Stimulated activated naive B cell treated with anti-CD40 and anti-IgM and Interleukin-4, amounts not matched to agents 10 μg/mL and 1 μg/mL and 100 μg/mL, for 72 hours (primary cell): ENCODE measurements around the gene IRGQ.
"Not testable (repeated sequence)": the region's sequence is repeated elsewhere in the genome, so short reads cannot be mapped to it uniquely, and the experiment has no call there.

Experiments used
- ATAC-seq, 2 donors: fragments of 150-1000 bp; cut with Tn5 transposase; replicated peaks; 2 replicates each; pipeline ENCODE4 v1.10.0; 2021; ENCODE audit warnings: moderate library complexity in 1 of 2
- DNase-seq: peaks from one replicate; pipeline ENCODE4 v3.0.0; 2021
- H3K27ac Mint-ChIP-seq: one replicate; pipeline ENCODE4 v1.8.0; 2022; ENCODE audit warnings: mild to moderate bottlenecking, mixed read lengths
- H3K27me3 Mint-ChIP-seq, 2 donors: one replicate each; pipeline ENCODE4 v1.8.0; 2022; ENCODE audit warnings: mixed read lengths in 2 of 2
- H3K36me3 Mint-ChIP-seq, 2 donors: one replicate each; pipeline ENCODE4 v1.8.0; 2022; ENCODE audit warnings: mixed read lengths in 2 of 2, mild to moderate bottlenecking in 1 of 2
- H3K4me1 Mint-ChIP-seq, 2 donors: one replicate each; pipeline ENCODE4 v1.8.0; 2022; ENCODE audit warnings: mixed read lengths in 2 of 2, mild to moderate bottlenecking in 1 of 2
- H3K4me3 Mint-ChIP-seq, 2 donors: one replicate each; pipeline ENCODE4 v1.8.0; 2022; ENCODE audit warnings: mild to moderate bottlenecking in 2 of 2, mixed read lengths in 2 of 2, moderate library complexity in 1 of 2
- H3K9me3 Mint-ChIP-seq, 2 donors: one replicate each; pipeline ENCODE4 v1.8.0; 2022; ENCODE audit warnings: mixed read lengths in 2 of 2, mild to moderate bottlenecking in 1 of 2

The IRGQ gene

GRCh38 chr19:43595999-43596841 lies at the start of gene IRGQ, which contains the start of gene ZNF576:
Gene IRGQ, minus strand, starts transcription at chr19:43596134. Its CDS starts 796 bp downstream, at chr19:43595338.
Gene ZNF576, plus strand, starts transcription at chr19:43596595. Its CDS starts 514 bp downstream, at chr19:43597109.
- Mint-ChIP-seq H3K4me3 (peak within 1 kb of the TSS; percentile 99), H3K36me3 (peaks cover 24 to 44% of the 10 kb centered on the region in 2 donors), H3K9me3 (no peaks in the 10 kb centered on the region), H3K4me1 (peaks cover 26 to 52% of the 10 kb centered on the region in 2 donors), H3K27ac (peak within 1 kb of the TSS; percentile 100), H3K27me3 (no peaks in the 10 kb centered on the region)
- DNase-seq (peak; percentile 99), ATAC-seq (peak; percentile 83 to 88)

DNA sequence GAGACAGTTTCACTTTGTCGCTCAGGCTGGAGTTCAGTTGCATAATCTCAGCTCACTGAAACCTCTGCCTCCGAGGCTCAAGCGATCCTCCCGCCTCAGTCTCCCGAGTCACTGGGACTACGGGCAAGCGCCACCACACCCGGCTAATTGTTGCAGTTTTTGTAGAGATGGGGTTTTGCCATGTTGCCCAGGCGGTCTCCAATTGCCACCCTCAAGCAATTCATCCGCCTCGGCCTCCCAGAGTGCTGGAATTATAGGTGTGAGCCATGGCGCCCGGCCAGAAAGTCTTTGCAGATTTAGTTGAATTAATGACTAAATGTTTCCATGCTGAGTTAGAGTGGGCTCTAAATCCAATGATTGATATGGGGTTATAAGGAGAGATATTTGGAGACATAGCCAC lies 48.2 kb upstream of the IRGQ start:
- H3K27me3 Mint-ChIP-seq: peaks cover 22 to 28% of the 10 kb centered on the region in 2 donors
- no peak overlapping the region for H3K4me3 Mint-ChIP-seq
- H3K9me3 Mint-ChIP-seq: no peaks in the 10 kb centered on the region
- ATAC-seq (no peak), DNase-seq (no peak)
- H3K4me1 Mint-ChIP-seq: peaks cover 6 to 10% of the 10 kb centered on the region in 2 donors
- no peak overlapping the region for H3K27ac Mint-ChIP-seq
- peaks cover 0 to 4% of the 10 kb centered on the region in 2 donors for H3K36me3 Mint-ChIP-seq

DNA sequence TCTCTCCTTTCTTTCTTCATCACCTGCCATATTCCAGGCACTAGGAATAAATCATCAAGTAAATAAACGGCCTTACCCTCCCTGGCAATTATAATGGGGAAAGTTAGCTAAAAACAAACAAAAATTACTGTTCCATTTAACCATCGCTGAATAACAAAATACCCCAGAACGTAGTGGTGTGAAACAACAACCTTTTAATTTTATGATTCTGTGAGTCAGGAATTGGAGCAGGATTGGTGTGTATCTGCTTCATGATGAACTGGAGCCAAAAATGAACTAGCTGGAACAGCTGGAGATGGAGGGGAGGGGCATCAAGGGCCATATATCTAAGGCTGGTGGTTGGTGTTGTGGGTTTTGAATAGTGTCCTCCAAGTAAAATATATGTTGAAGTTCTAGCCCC lies 47.4 kb upstream of the IRGQ start:
- peaks cover 31 to 37% of the 10 kb centered on the region in 2 donors for H3K27me3 Mint-ChIP-seq
- DNase-seq (no peak), ATAC-seq (no peak)
- no peak overlapping the region for H3K27ac Mint-ChIP-seq
- H3K4me1 Mint-ChIP-seq: peaks cover 14 to 19% of the 10 kb centered on the region in 2 donors
- H3K36me3 Mint-ChIP-seq: peaks cover 0 to 4% of the 10 kb centered on the region in 2 donors
- no peaks in the 10 kb centered on the region for H3K9me3 Mint-ChIP-seq
- H3K4me3 Mint-ChIP-seq: no peak overlapping the region

- H3K4me1 Mint-ChIP-seq: peaks cover 15 to 22% of the 10 kb centered on the region in 2 donors
- H3K9me3 Mint-ChIP-seq: no peaks in the 10 kb centered on the region
- H3K36me3 Mint-ChIP-seq: no peaks in the 10 kb centered on the region
Observed at GRCh38 chr19:43642531-43642930, 46.6 kb upstream of the IRGQ start.

GRCh38 chr19:43641333-43641732 lies 45.4 kb upstream of the IRGQ start:
- DNase-seq: no peak
- Mint-ChIP-seq H3K9me3 (no peaks in the 10 kb centered on the region), H3K36me3 (no peaks in the 10 kb centered on the region), H3K4me3 (peak overlapping the region; percentile 11 to 31), H3K27me3 (peaks cover 39 to 52% of the 10 kb centered on the region in 2 donors), H3K27ac (no peak overlapping the region), H3K4me1 (peaks cover 15 to 22% of the 10 kb centered on the region in 2 donors)
- no peak for ATAC-seq

More at GRCh38 chr19:43642531-43642930, 46.6 kb upstream of the IRGQ start:
- ATAC-seq (no peak), DNase-seq (no peak)
- peaks cover 31 to 44% of the 10 kb centered on the region in 2 donors for H3K27me3 Mint-ChIP-seq
- no peak overlapping the region for H3K4me3 Mint-ChIP-seq
- H3K27ac Mint-ChIP-seq: no peak overlapping the region

- no peak for DNase-seq
- H3K4me3 Mint-ChIP-seq: peak overlapping the region; percentile 78 to 80
- H3K9me3 Mint-ChIP-seq: no peaks in the 10 kb centered on the region
- H3K36me3 Mint-ChIP-seq: no peaks in the 10 kb centered on the region
- peaks cover 16 to 27% of the 10 kb centered on the region in 2 donors for H3K4me1 Mint-ChIP-seq
- no peak for ATAC-seq
- H3K27me3 Mint-ChIP-seq: peaks cover 46 to 62% of the 10 kb centered on the region in 2 donors
- peak overlapping the region; percentile 28 for H3K27ac Mint-ChIP-seq
Observed at GRCh38 chr19:43640424-43640757, 44.5 kb upstream of the IRGQ start.

DNA sequence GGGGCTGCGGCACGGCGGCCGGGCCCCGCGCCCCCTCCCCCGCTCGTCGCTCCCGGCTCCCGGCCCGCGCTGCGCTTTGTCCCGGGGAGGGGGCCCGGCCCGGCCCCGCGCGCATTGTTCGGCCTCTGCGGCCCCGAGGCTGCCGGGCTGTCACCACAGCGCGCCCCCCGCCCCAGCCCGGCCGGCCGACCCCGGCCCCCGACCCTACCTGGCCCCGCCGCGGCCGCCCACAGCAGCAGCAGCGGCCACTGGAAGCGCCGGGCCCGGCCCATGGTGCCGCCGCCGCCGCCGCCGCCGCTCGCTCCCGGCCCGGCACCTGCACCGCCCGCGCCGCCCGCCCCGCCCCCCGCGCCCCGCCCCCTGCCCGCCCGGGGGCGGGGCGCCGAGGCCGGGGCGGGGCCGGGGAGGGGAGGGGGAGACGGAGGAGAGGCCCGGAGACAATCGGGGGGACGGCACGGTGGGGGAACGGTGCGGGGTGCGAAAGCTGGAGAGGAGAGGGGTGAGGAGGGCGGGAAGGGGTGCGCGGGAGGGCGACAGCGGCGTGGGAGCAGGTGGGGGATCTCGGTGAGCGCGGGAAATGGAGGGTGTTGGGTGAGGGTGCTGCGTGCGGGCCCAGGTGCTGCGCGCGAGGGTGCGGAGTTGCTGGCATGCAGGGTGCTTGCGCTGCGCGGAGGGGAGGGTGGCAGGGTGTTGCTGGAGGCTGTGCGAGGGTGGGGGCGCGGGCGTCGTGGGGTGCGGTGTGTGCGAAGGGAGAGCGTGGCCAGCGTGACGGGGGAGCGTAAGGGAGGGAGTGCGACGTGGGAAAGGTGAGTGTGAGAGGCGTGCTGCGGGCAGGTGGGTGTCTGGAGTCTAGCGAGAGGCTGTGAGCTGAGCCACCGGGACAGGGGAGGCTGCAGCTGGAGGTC lies 43.8 kb upstream of the IRGQ start, which contains the start of gene CADM4:
Gene CADM4 (minus strand): TSS at position 332 of the 905 bp plus-strand sequence. CDS start 60 bp downstream, at position 272.
- Mint-ChIP-seq H3K27me3 (peaks cover 52 to 68% of the 10 kb centered on the region in 2 donors), H3K36me3 (no peaks in the 10 kb centered on the region), H3K4me1 (peaks cover 20 to 33% of the 10 kb centered on the region in 2 donors), H3K27ac (peak within 1 kb of the TSS; percentile 70), H3K4me3 (peak within 1 kb of the TSS; percentile 82 to 87), H3K9me3 (no peaks in the 10 kb centered on the region)
- ATAC-seq: peak; percentile 68 to 76
- no peak for DNase-seq

DNA sequence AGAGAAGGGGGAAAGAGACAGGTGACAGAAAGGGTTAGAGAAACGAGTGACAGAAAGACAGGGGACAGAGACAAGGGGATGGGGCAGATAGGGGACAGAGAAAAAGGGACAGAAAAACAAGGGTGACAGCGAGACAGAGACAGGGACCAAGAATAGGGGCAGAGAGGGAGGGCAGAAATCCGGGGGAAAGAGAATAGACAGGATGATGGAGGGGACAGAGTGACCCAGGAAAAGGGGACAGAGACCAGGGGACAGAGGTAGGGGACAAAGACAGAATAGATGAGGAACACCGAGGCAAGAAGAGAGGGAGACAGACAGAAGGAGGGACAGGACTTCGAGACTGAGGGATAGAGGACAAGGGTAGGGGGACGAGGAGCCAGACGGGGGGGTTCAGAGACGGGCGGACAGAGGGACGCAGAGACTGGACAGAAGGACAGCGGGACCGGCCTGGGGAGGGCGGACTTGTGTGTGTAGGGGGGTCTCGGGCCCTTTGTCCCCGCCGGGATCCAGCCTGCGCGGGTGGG lies 43.1 kb upstream of the IRGQ start:
- H3K27ac Mint-ChIP-seq: peak overlapping the region; percentile 70
- ATAC-seq: peak; percentile 8 to 20
- peaks cover 49 to 64% of the 10 kb centered on the region in 2 donors for H3K27me3 Mint-ChIP-seq

DNA sequence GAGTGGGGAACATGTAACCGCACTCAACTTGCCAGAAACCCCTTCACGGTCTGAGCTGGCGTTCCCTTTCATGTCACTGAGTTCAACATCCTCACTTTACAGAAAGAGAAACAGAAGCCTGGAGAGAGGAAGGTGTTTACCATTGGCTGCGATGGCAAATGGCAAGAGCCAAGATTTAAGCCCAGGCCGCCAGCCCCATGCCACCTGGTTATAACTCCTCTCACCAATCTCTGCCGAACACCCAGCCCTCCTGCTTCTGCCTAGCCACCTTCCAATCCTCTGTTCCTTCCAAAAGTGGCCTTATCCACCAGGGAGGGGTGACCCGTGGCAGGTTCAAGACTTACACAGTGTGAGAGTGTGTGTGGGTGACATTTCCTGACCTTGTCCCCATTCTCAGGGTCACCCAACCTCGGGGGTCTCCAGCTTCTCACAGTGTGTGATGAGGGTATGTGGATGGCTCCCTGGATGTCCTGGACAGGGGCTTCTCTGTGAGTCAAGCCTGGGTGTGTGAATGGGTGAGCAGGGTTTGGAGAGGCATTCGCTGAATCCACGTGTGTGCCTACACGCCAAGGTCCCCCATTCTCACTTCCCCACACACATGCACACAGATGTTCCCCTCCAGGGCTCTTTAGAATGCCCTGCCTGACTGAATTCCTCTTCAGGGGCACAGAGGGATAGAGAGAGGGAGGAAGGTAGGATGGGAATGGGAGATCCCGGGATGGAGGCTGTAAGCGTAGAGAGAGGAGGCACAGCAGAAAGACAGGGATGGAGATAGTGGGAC lies 42.5 kb upstream of the IRGQ start:
- DNase-seq: no peak
- Mint-ChIP-seq H3K27ac (peak overlapping the region; percentile 70), H3K4me1 (peaks cover 20 to 34% of the 10 kb centered on the region in 2 donors), H3K27me3 (peaks cover 50 to 68% of the 10 kb centered on the region in 2 donors), H3K9me3 (no peaks in the 10 kb centered on the region), H3K36me3 (no peaks in the 10 kb centered on the region), H3K4me3 (peak overlapping the region; percentile 82 to 87)
- ATAC-seq: peak; percentile 81 to 86

More for the DNA sequence above, 43.1 kb upstream of the IRGQ start:
- Mint-ChIP-seq H3K4me1 (peaks cover 20 to 34% of the 10 kb centered on the region in 2 donors), H3K9me3 (no peaks in the 10 kb centered on the region), H3K4me3 (peak overlapping the region; percentile 82 to 87), H3K36me3 (no peaks in the 10 kb centered on the region)
- no peak for DNase-seq

GRCh38 chr19:43636121-43636683 lies 40.3 kb upstream of the IRGQ start:
- no peaks in the 10 kb centered on the region for H3K9me3 Mint-ChIP-seq
- no peaks in the 10 kb centered on the region for H3K36me3 Mint-ChIP-seq
- H3K27me3 Mint-ChIP-seq: peaks cover 47 to 69% of the 10 kb centered on the region in 2 donors
- DNase-seq: no peak
- no peak for ATAC-seq
- peaks cover 20 to 34% of the 10 kb centered on the region in 2 donors for H3K4me1 Mint-ChIP-seq
- H3K27ac Mint-ChIP-seq: no peak overlapping the region
- no peak overlapping the region for H3K4me3 Mint-ChIP-seq

- peaks cover 42 to 64% of the 10 kb centered on the region in 2 donors for H3K27me3 Mint-ChIP-seq
- not testable (repeated sequence) for DNase-seq, H3K36me3 Mint-ChIP-seq, H3K4me3 Mint-ChIP-seq, H3K27ac Mint-ChIP-seq, H3K9me3 Mint-ChIP-seq, ATAC-seq
- H3K4me1 Mint-ChIP-seq: peaks cover 18 to 33% of the 10 kb centered on the region in 2 donors
Observed at GRCh38 chr19:43635561-43635940, 39.6 kb upstream of the IRGQ start.

DNA sequence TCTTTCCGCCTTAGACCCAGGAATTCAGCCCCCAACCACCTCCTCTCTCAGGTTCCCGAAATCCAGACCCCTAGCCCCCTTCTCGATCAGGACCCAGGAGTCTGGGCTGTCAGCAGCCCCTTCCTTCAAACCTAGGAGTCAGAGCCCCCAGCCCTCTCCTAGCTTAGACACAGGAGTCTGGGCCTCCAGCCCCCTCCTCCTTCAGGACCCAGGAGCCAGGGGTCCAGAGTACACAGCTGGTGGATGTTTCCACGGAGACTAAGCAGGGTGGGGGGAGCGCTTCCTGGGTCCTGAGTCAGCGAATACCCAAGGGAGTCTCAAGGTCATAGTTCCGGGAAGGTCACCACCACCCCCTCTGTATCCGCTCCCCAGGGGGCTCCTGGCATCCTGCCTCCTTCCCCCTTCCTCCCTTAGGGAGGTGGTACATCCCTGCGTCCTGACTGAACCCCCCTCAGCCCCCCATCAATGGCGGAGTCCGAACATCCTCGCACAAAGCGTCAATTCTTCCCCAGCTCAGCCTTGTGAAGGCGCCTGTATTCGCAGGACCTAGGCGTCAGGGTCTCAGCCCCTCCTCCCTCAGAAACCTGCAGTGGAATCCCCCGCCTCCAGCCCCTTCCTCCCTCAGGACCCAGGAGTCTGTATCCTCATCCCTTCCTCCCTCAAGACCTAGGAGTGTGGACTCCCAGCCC lies 39.1 kb upstream of the IRGQ start:
- Mint-ChIP-seq H3K9me3 (no peaks in the 10 kb centered on the region), H3K4me1 (peaks cover 14 to 27% of the 10 kb centered on the region in 2 donors), H3K27me3 (peaks cover 38 to 58% of the 10 kb centered on the region in 2 donors), H3K27ac (peak overlapping the region; percentile 68), H3K36me3 (no peaks in the 10 kb centered on the region), H3K4me3 (peak overlapping the region in 1 of 2 donors; percentile 20)
- ATAC-seq (no peak), DNase-seq (no peak)
